GM19452 (cell line): ENCODE results near the gene CHCT1.
A peak's percentile ranks its signal among the peaks of the same experiment; 100 is the strongest.
"Not testable (repeated sequence)": the region's sequence is repeated elsewhere in the genome, so short reads cannot be mapped to it uniquely, and the experiment has no call there.

ENCODE experiments used
- ATAC-seq: cut with Tn5 transposase; IDR thresholded peaks from one replicate; pipeline ENCODE4 v1.9.1; 2021; ENCODE audit not compliant: unreplicated experiment

The CHCT1 gene

GRCh38 chr17:60422162-60422665 is at the start of gene CHCT1:
Gene CHCT1, plus strand, starts transcription at chr17:60422489. Its CDS starts 104 bp downstream, at chr17:60422593.
- ATAC-seq, result no peak

- no peak for ATAC-seq
Measured at GRCh38 chr17:60372790-60373483, 49.4 kb upstream of the CHCT1 start.

GRCh38 chr17:60378187-60378586 is 44.1 kb upstream of the CHCT1 start:
- ATAC-seq, result not testable (repeated sequence)

- ATAC-seq, result not testable (repeated sequence)
Measured at GRCh38 chr17:60379461-60379860, 42.8 kb upstream of the CHCT1 start.

GRCh38 chr17:60381958-60382357 is 40.3 kb upstream of the CHCT1 start:
- no peak for ATAC-seq

- ATAC-seq, result no peak
Measured at GRCh38 chr17:60383379-60383778, 38.9 kb upstream of the CHCT1 start.

GRCh38 chr17:60384921-60385320 is 37.4 kb upstream of the CHCT1 start:
- ATAC-seq, result not testable (repeated sequence)

GRCh38 chr17:60386147-60387058 is 35.9 kb upstream of the CHCT1 start:
- no peak for ATAC-seq

GRCh38 chr17:60387666-60388065 is 34.6 kb upstream of the CHCT1 start:
- ATAC-seq, result no peak

GRCh38 chr17:60388742-60389141 is 33.5 kb upstream of the CHCT1 start:
- no peak for ATAC-seq

- ATAC-seq, result no peak
Measured at GRCh38 chr17:60390186-60390585, 32.1 kb upstream of the CHCT1 start.

- no peak for ATAC-seq
Measured at GRCh38 chr17:60390925-60391470, 31.3 kb upstream of the CHCT1 start.

- peak; percentile 26 for ATAC-seq
Measured at GRCh38 chr17:60391471-60392041, 30.7 kb upstream of the CHCT1 start.

- ATAC-seq, result peak; percentile 84
Measured at GRCh38 chr17:60392042-60392844, 30.0 kb upstream of the CHCT1 start, which contains the start of gene USP32. Gene USP32, minus strand, starts transcription at chr17:60392133. Its CDS starts 194 bp downstream, at chr17:60391939.

GRCh38 chr17:60392845-60393702 is 29.2 kb upstream of the CHCT1 start:
- ATAC-seq, result no peak

GRCh38 chr17:60393840-60394723 is 28.2 kb upstream of the CHCT1 start:
- no peak for ATAC-seq

- ATAC-seq, result no peak
Measured at GRCh38 chr17:60395508-60396065, 26.7 kb upstream of the CHCT1 start.

- ATAC-seq, result no peak
Measured at GRCh38 chr17:60396412-60396811, 25.9 kb upstream of the CHCT1 start.
